ENCODE measurements around the gene INPP5J.

- TF ChIP-seq CTCF (IDR thresholded peaks at IDR 0.05; ENCODE audit: low read depth, low read length, poor library complexity, severe bottlenecking) (no peak), EZH2phosphoT487 (IDR thresholded peaks at IDR 0.05; ENCODE audit: borderline replicate concordance, low read length) (no peak)
These were observed 2.9 kb downstream of the INPP5J start for GRCh38 chr22:31125521-31126117.
